ENCODE measurements around the gene DNAI2. TPM values are rescaled to one million over a fixed set of nuclear protein-coding genes. Genes with fewer than 3 reads are reported as not detected.

Gene DNAI2
- total RNA-seq, 2 experiments from 2014 or later = not detected

- DNase-seq = no peak
- Mint-ChIP-seq H3K9me3 (no peaks in the 10 kb centered on the region), H3K36me3 (no peaks in the 10 kb centered on the region), H3K27ac (no peak overlapping the region), H3K4me1 (no peaks in the 10 kb centered on the region), H3K4me3 (no peak overlapping the region), H3K27me3 (peaks cover 37% of the 10 kb centered on the region)
These were observed 55.3 kb downstream of the DNAI2 start for GRCh38 chr17:74329378-74329777.

DNA sequence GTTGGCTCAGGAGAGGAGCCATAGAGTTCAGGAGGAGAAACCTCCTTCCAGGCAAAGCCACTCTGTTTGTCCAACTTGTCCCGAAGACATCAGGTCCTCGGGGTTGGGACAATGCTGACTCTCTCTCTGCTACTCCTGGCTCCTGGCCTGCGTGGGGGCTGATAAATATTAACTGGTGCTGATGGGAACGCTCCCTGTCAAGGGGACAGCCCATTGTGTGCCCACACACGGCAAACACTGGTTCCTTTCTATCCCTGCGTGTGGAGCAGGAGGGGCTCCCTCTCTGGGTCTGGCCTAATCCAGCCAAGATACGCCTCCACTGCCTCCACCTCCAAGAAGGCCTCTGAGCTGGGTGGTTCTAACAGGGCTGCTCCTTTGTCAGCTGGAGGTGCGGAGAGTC is 56.4 kb downstream of the DNAI2 start:
- no peak overlapping the region for H3K4me3 Mint-ChIP-seq
- H3K36me3 Mint-ChIP-seq = no peaks in the 10 kb centered on the region
- DNase-seq = no peak
- H3K27me3 Mint-ChIP-seq = peaks cover 27% of the 10 kb centered on the region
- no peak overlapping the region for H3K27ac Mint-ChIP-seq
- no peaks in the 10 kb centered on the region for H3K4me1 Mint-ChIP-seq
- H3K9me3 Mint-ChIP-seq = no peaks in the 10 kb centered on the region

DNA sequence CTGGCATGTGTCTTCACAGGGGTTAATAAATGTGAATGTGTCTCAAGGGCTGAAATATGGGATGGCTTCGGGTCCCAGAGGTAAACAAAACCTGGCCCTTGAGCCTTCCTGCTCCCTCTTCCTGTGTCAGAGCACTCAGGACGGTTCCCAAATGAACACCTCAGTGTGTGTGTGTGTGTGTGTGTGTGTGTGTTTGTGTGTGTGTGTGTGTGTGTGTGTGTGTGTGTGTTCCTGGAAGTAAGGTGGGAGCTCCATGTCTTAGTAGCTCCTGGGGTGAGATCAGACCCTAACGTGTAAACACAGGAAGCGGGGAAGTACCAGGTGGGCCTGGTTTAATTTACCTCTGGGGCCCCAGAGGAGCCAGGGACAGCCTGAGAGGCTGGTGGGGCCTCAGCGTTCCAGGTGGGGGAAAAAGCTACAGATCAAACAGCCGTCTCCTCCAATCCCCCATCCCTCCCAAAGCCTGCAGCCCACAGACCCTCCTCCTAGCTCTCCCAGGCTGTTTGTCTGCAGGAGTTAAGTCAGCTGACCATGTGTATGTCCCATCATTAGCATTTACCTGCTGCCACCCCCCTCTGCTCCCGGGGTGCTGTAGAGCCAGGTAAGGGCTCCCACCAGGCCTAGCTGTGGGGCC is 58.1 kb downstream of the DNAI2 start:
- H3K4me1 Mint-ChIP-seq = no peaks in the 10 kb centered on the region
- no peaks in the 10 kb centered on the region for H3K9me3 Mint-ChIP-seq
- H3K27ac Mint-ChIP-seq = no peak overlapping the region
- no peaks in the 10 kb centered on the region for H3K36me3 Mint-ChIP-seq
- no peak overlapping the region for H3K4me3 Mint-ChIP-seq
- DNase-seq = no peak
- H3K27me3 Mint-ChIP-seq = peaks cover 17% of the 10 kb centered on the region

DNA sequence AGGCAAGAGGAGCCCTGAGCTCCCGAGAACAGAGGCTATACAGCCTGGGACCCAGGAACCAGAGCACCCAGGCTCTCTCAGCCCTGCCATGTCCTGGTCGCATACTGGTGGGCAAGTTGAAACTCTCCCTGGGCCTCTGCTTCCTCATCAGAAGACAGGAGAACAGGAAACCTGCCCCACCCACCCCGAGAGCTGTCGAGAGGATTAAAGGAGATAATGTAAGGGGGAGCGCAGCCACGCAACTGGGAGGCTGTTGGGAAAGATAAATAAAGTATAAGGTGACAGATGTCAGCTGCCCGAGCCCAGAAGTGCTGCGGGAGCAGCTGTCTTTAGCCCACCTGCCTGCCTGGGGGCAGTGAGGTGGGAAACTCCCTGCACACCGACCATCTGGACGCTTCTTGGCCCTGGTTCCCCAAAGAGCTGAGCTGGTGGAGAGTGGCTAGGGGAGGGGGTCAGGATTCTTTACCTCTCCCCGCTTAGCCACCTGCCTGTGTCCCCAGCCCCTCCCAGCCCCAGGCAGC is 58.8 kb downstream of the DNAI2 start:
- no peak for DNase-seq
- no peak overlapping the region for H3K4me3 Mint-ChIP-seq
- no peaks in the 10 kb centered on the region for H3K9me3 Mint-ChIP-seq
- H3K27ac Mint-ChIP-seq = no peak overlapping the region
- peaks cover 10% of the 10 kb centered on the region for H3K27me3 Mint-ChIP-seq
- no peaks in the 10 kb centered on the region for H3K36me3 Mint-ChIP-seq
- H3K4me1 Mint-ChIP-seq = no peaks in the 10 kb centered on the region

DNA sequence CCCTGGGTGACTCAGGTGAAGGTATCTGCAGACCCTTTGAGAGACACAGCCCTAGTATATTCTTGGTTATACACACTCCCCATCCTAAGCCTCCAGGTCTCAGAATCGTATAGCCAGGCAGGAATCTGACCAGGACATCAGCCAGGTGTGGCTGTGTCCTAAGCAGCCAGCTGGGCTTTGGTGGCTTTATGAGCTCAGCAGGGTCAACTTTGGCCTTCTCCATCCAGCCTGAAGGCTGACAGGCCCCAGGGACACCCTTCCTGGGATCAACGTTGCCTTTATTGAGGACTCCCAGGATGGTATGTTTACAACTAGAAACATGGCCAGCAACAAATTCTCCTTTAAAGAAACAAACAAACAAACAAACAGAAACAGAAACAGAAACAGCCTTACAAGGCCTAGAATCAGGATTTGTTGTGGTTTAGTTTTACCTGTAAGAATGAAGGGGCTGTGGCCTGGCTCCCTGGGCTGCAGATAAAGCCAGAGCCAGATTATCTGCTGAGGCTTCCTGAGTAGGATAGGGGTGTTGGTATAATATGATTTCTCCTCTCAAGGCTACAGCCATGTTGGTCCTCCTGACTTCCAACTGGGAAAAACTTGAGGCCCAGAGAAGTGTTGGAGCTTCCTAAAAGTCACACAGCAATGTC is 60.5 kb downstream of the DNAI2 start:
- no peak for DNase-seq
- H3K4me3 Mint-ChIP-seq = no peak overlapping the region
- H3K36me3 Mint-ChIP-seq = no peaks in the 10 kb centered on the region
- H3K4me1 Mint-ChIP-seq = no peaks in the 10 kb centered on the region
- peaks cover 1% of the 10 kb centered on the region for H3K27me3 Mint-ChIP-seq
- H3K27ac Mint-ChIP-seq = no peak overlapping the region
- H3K9me3 Mint-ChIP-seq = no peaks in the 10 kb centered on the region

DNA sequence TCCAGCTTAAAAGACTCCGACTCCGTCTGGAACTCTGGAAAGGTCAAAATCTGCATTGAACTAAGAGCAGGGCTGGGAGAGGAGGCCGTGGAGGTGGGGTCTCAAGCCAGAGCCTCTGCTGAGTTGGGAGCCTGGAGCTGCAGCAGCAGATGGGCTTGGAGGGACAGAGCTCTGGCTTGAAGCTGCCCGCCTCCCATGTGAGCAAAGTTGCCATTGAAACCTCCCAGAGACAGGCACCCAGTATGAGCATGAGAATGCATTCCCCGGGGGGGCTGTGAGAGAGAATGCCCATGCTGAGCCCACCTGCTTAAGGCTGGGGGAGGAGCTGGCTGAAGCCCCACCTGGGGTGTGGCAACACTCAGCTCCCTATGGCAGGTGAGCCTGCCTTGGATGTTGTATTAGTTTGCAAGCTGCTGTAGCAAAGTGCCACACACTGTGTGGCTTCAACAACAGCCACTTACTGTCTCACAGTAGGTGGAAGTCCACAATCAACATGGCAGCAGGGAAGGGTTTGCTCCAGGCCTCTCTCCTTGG is 61.6 kb downstream of the DNAI2 start:
- no peak overlapping the region for H3K27ac Mint-ChIP-seq
- DNase-seq = no peak
- no peaks in the 10 kb centered on the region for H3K9me3 Mint-ChIP-seq
- no peaks in the 10 kb centered on the region for H3K36me3 Mint-ChIP-seq
- H3K27me3 Mint-ChIP-seq = no peaks in the 10 kb centered on the region
- no peaks in the 10 kb centered on the region for H3K4me1 Mint-ChIP-seq
- H3K4me3 Mint-ChIP-seq = no peak overlapping the region

DNA sequence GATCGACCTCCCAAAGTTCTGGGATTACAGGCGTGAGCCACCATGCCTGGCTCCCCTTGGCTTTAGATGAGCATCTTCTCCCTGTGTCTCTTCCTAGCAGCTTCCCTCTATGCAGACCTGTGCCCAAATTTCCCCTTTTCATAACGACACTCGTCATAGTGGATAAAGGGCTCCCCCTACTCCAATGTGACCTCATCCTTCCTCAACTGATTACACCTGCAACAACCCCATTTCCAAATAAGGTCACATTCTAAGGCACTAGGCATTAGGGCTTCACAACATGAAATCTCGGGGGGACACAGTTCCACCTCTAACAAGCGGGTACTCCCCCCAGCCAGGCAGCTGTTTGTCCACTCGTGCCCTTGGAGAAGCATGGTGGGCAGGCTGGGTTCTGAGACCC is 62.3 kb downstream of the DNAI2 start:
- H3K4me1 Mint-ChIP-seq = no peaks in the 10 kb centered on the region
- H3K27me3 Mint-ChIP-seq = no peaks in the 10 kb centered on the region
- H3K9me3 Mint-ChIP-seq = no peaks in the 10 kb centered on the region
- H3K27ac Mint-ChIP-seq = no peak overlapping the region
- DNase-seq = no peak
- no peak overlapping the region for H3K4me3 Mint-ChIP-seq
- no peaks in the 10 kb centered on the region for H3K36me3 Mint-ChIP-seq

- DNase-seq = no peak
- H3K9me3 Mint-ChIP-seq = no peaks in the 10 kb centered on the region
- no peak overlapping the region for H3K4me3 Mint-ChIP-seq
- H3K27ac Mint-ChIP-seq = no peak overlapping the region
- no peaks in the 10 kb centered on the region for H3K36me3 Mint-ChIP-seq
- H3K4me1 Mint-ChIP-seq = no peaks in the 10 kb centered on the region
- no peaks in the 10 kb centered on the region for H3K27me3 Mint-ChIP-seq
These were observed 63.9 kb downstream of the DNAI2 start for GRCh38 chr17:74337834-74338500.

GRCh38 chr17:74339537-74340195 is 65.6 kb downstream of the DNAI2 start:
- Mint-ChIP-seq H3K4me3 (no peak overlapping the region), H3K36me3 (no peaks in the 10 kb centered on the region), H3K27ac (no peak overlapping the region), H3K4me1 (no peaks in the 10 kb centered on the region), H3K27me3 (no peaks in the 10 kb centered on the region), H3K9me3 (no peaks in the 10 kb centered on the region)
- DNase-seq = no peak

DNA sequence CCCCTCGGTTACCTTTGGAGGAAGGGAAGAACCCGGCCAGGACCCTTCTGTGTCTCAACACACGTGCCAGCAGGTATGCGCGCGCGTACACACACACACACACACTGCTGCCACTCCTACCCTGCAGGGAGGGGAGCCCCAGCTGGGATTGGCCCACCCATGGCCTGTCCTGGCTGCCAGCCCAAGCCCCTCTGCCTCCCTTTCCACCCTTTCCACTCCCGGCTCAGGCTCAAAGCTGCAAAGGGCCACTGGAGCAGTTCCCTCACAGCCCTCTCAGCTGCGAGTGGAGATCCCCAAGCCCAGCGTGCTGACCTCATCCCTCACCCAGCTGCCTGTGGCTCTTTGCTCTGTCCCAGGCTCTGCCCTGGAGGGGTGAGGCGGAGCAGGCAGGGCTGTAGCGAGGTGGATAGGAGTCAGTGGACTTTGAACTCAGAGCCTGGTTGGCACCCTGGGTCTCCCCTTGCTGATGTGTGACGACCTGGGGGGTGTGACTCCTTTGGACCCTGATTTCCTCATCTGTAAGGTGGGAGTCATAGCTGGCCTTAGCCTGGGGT is 66.5 kb downstream of the DNAI2 start:
- Mint-ChIP-seq H3K4me1 (no peaks in the 10 kb centered on the region), H3K27ac (no peak overlapping the region), H3K4me3 (no peak overlapping the region), H3K9me3 (no peaks in the 10 kb centered on the region), H3K27me3 (no peaks in the 10 kb centered on the region), H3K36me3 (no peaks in the 10 kb centered on the region)
- no peak for DNase-seq

GRCh38 chr17:74342224-74342623 is 68.2 kb downstream of the DNAI2 start:
- no peak overlapping the region for H3K27ac Mint-ChIP-seq

GRCh38 chr17:74343121-74343520 is 69.1 kb downstream of the DNAI2 start:
- Mint-ChIP-seq H3K9me3 (no peaks in the 10 kb centered on the region), H3K27ac (no peak overlapping the region), H3K27me3 (no peaks in the 10 kb centered on the region), H3K4me1 (no peaks in the 10 kb centered on the region), H3K36me3 (no peaks in the 10 kb centered on the region), H3K4me3 (no peak overlapping the region)
- no peak for DNase-seq

More at GRCh38 chr17:74342224-74342623, 68.2 kb downstream of the DNAI2 start:
- no peaks in the 10 kb centered on the region for H3K27me3 Mint-ChIP-seq
- no peaks in the 10 kb centered on the region for H3K36me3 Mint-ChIP-seq
- H3K9me3 Mint-ChIP-seq = no peaks in the 10 kb centered on the region
- H3K4me3 Mint-ChIP-seq = no peak overlapping the region
- no peak for DNase-seq
- no peaks in the 10 kb centered on the region for H3K4me1 Mint-ChIP-seq

DNA sequence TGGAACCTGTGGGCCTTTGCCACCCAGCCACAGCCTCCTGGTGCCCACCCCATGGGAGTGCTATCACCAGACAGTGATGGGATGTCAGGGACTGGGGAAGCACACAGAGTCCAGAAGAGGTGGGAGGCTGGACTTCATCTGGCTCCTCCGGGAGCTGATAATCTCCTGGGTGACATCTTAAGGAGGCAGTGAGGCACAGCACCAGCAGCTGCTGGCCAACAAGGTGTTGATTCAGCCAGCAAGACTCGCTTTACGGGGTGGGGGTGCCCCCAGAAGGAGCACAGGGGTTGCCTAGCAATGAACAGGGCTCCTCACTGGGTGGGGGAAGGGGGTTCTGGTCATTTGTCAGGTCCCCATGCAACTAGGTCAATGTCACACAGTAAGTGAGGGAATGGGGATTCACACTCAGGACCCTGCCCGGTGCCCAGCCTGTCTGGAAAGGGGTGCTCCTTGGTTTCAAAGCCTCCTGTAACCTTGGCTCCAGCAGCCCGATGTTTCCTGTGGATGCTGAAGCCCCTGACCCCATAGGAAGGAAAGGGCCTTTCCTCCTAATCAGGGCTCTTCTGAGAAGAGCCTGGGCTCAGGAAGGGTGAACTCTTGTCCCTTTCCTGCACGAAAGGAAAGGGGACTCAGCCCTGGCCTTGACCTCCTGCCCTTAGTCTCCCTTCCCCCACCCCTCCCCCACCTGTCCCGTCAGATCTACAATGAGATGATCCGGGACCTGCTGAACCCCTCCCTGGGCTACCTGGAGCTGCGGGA is 69.7 kb downstream of the DNAI2 start:
- Mint-ChIP-seq H3K27ac (no peak overlapping the region), H3K4me1 (no peaks in the 10 kb centered on the region), H3K36me3 (no peaks in the 10 kb centered on the region), H3K9me3 (no peaks in the 10 kb centered on the region), H3K27me3 (no peaks in the 10 kb centered on the region), H3K4me3 (no peak overlapping the region)
- DNase-seq = no peak

DNA sequence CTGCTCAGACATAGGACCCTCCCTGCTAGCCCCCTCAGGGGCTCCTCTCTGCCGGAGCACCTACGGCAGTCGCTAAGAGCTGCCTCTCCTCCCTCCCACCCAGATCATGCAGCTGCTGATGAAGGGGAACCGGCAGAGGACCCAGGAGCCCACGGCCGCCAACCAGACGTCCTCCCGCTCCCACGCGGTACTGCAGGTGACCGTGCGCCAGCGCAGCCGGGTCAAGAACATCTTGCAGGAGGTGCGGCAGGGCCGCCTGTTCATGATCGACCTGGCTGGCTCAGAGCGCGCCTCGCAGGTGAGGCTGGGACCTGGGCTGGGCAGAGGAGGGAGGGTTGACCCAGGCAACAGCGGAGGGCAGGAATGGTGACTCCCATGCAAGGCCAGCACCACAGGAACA is 70.6 kb downstream of the DNAI2 start:
- Mint-ChIP-seq H3K36me3 (no peaks in the 10 kb centered on the region), H3K4me1 (no peaks in the 10 kb centered on the region), H3K4me3 (no peak overlapping the region), H3K9me3 (no peaks in the 10 kb centered on the region), H3K27ac (no peak overlapping the region), H3K27me3 (no peaks in the 10 kb centered on the region)
- no peak for DNase-seq

Measured in activated naive CD8-positive, alpha-beta T cell treated with anti-CD3 and anti-CD28 coated beads for 36 hours (primary cell).